WERI-Rb-1 (cell line): ENCODE data around the gene RGSL1.

Experiments used
- DNase-seq: peaks from one replicate; pipeline ENCODE4 v3.0.0-alpha.2; 2020
- H3K27ac ChIP-seq: fragments of 250-450 bp; sonication (Bioruptor Pico); 2 replicates; pipeline ENCODE4 v1.5.1; 2020; ENCODE audit warnings: mild to moderate bottlenecking, moderate library complexity
- H3K27me3 ChIP-seq: fragments of 250-450 bp; sonication (Bioruptor Pico); 2 replicates; pipeline ENCODE4 v1.5.1; 2021; ENCODE audit warnings: mild to moderate bottlenecking, low read depth, moderate library complexity; ENCODE audit not compliant: insufficient read depth, severe bottlenecking
- H3K36me3 ChIP-seq: fragments of 250-450 bp; sonication (Bioruptor Pico); 2 replicates; pipeline ENCODE4 v1.5.1; 2020; ENCODE audit warnings: mild to moderate bottlenecking, moderate library complexity
- H3K4me3 ChIP-seq: 2 replicates; pipeline ENCODE4 v1.5.1; 2011; ENCODE audit warnings: low read depth, mild to moderate bottlenecking, control low read depth, low read length
- H3K9me3 ChIP-seq: fragments of 250-450 bp; sonication (Bioruptor Pico); 2 replicates; pipeline ENCODE4 v1.5.1; 2021; ENCODE audit warnings: mild to moderate bottlenecking, moderate library complexity; ENCODE audit not compliant: severe bottlenecking
- TF ChIP-seq, protein P1 (sequence below): IDR thresholded peaks from 2 replicates; pipeline ENCODE4 v1.5.1; 2011; ENCODE audit warnings: low read depth, mild to moderate bottlenecking, control low read depth, inconsistent platforms, low read length

RGSL1 gene

DNA sequence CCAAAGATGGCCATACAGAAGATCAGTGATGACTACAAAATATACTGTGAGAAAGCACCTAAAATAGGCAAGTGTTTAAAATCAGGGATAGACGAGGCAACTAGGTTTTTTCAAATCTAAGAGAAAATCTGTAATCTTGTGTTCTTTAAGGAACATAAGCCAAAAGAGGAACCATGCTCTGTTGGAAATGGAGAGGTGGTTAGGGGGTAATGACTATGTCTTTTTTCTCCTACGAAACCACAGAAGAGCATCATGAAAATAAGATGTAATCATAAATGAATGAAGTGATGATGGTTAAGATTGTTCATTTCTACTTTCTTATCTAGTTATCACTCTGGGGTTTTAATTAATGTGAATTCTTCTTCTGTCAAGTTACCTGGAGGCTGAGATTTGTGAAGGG, 43.1 kb downstream of the RGSL1 start:
- no peaks in the 10 kb centered on the region for H3K36me3 ChIP-seq
- DNase-seq = no peak
- H3K4me3 ChIP-seq = no peak overlapping the region
- H3K27me3 ChIP-seq = no peaks in the 10 kb centered on the region
- TF ChIP-seq, protein P1, sequence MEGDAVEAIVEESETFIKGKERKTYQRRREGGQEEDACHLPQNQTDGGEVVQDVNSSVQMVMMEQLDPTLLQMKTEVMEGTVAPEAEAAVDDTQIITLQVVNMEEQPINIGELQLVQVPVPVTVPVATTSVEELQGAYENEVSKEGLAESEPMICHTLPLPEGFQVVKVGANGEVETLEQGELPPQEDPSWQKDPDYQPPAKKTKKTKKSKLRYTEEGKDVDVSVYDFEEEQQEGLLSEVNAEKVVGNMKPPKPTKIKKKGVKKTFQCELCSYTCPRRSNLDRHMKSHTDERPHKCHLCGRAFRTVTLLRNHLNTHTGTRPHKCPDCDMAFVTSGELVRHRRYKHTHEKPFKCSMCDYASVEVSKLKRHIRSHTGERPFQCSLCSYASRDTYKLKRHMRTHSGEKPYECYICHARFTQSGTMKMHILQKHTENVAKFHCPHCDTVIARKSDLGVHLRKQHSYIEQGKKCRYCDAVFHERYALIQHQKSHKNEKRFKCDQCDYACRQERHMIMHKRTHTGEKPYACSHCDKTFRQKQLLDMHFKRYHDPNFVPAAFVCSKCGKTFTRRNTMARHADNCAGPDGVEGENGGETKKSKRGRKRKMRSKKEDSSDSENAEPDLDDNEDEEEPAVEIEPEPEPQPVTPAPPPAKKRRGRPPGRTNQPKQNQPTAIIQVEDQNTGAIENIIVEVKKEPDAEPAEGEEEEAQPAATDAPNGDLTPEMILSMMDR = no peak
- H3K27ac ChIP-seq = no peak overlapping the region
- no peaks in the 10 kb centered on the region for H3K9me3 ChIP-seq

DNA sequence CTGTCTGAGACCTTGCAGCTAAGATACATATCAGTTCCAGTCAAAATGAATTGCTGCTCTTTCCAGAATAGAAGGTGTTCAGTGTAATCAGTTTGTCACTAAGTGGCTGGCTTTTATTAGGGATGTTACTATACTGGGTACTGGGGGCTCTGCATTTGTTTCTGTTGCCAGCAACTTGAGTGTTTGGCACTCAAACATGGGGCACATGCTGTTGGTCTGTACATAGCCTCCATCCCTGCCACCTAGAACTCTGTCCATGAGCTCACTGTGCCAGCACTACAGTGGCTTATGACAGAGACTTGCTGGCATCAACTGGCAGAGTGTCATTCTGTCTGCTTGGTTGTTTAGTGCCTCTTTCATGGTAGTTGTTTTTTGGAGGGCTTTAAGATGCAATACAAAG, 45.1 kb downstream of the RGSL1 start:
- H3K27ac ChIP-seq = no peak overlapping the region
- no peak for DNase-seq
- no peaks in the 10 kb centered on the region for H3K9me3 ChIP-seq
- H3K36me3 ChIP-seq = no peaks in the 10 kb centered on the region
- H3K27me3 ChIP-seq = no peaks in the 10 kb centered on the region
- TF ChIP-seq, protein P1 = no peak
- H3K4me3 ChIP-seq = no peak overlapping the region

GRCh38 chr1:182495693-182496092, 45.7 kb downstream of the RGSL1 start:
- Histone ChIP-seq H3K36me3 (no peaks in the 10 kb centered on the region), H3K27ac (no peak overlapping the region), H3K4me3 (no peak overlapping the region), H3K9me3 (no peaks in the 10 kb centered on the region), H3K27me3 (no peaks in the 10 kb centered on the region)
- TF ChIP-seq, protein P1 = no peak
- DNase-seq = no peak

DNA sequence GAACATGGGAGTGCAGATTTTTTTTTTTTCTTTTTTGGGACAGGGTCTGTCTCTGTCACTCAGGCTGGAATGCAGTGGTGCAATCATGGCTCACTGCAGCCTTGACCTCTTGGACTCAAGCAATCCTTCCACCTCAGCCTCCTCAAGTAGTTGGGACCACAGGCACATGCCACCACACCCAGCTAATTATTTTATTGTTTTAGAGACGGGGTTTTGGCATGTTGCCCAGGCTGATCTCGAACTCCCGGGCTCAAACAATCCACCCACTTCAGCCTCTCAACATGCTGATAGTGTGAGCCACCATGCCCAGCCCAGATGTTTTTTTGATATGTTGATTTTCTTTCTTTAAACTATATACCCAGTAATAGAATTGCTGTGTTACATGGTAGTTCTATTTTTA, 57.7 kb downstream of the RGSL1 start:
- H3K27me3 ChIP-seq = no peaks in the 10 kb centered on the region
- no peaks in the 10 kb centered on the region for H3K9me3 ChIP-seq
- TF ChIP-seq, protein P1 = no peak
- H3K4me3 ChIP-seq = no peak overlapping the region
- no peak for DNase-seq
- H3K27ac ChIP-seq = no peak overlapping the region
- H3K36me3 ChIP-seq = no peaks in the 10 kb centered on the region

DNA sequence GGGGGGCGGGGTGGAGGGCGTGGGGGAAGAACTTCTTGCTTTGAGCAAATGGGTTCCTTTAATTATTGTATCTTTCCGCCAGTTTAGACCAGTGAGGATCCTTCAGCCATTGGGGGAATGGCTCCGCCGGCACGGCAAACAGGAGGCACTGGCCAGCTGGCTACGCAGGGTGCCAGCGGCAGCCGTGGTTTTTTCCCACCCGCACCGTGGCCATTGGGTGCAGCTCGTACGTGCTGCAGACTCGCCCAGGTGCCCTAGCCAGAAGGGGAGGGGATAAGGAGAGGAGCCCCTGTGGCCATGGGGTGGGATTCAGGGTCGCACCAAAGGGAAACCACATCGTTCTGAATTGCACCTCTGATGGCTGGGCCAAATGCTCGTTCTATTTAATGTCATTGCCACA, 65.6 kb downstream of the RGSL1 start:
- Histone ChIP-seq H3K4me3 (no peak overlapping the region), H3K27ac (no peak overlapping the region), H3K36me3 (no peaks in the 10 kb centered on the region), H3K9me3 (no peaks in the 10 kb centered on the region), H3K27me3 (no peaks in the 10 kb centered on the region)
- TF ChIP-seq, protein P1 = no peak
- no peak for DNase-seq

- TF ChIP-seq, protein P1 = no peak
- no peaks in the 10 kb centered on the region for H3K9me3 ChIP-seq
- H3K27ac ChIP-seq = no peak overlapping the region
- no peak for DNase-seq
- H3K4me3 ChIP-seq = no peak overlapping the region
- H3K27me3 ChIP-seq = no peaks in the 10 kb centered on the region
- no peaks in the 10 kb centered on the region for H3K36me3 ChIP-seq
These were observed 70.8 kb downstream of the RGSL1 start for GRCh38 chr1:182520736-182521135.
